Right lobe of liver (tissue), 4 donors: ENCODE measurements around the gene MGAT4A.

ENCODE experiments used
- CTCF ChIP-seq, 4 donors: fragments of 200-600 bp in 3 of 4; fragments of 450-650 bp in 1 of 4; IDR thresholded peaks; one replicate each; pipeline versions ENCODE4 v1.5.1 to v1.8.0; 2016 to 2022; ENCODE audit warnings: antibody characterized with exemption in 4 of 4, mild to moderate bottlenecking in 2 of 4
- POLR2A ChIP-seq: fragments of 450-650 bp; IDR thresholded peaks from one replicate; pipeline ENCODE4 v1.6.1; 2017; ENCODE audit warnings: antibody characterized with exemption, mild to moderate bottlenecking
- donor health status: DM: no; HTN: no; CAD: no.
- donor health status: DM: no; HTN: no; CAD: no.
- donor health status: DM: no; HTN: yes; CAD: no.

- TF ChIP-seq CTCF (IDR thresholded peaks at IDR 0.05), result no peak
- no peak for TF ChIP-seq POLR2A
Observed at GRCh38 chr2:98583816-98584618, 146.9 kb downstream of the MGAT4A start.
